IPS DF 6.9 (cell line): ENCODE measurements around the gene CCDC170.
"Not testable (repeated sequence)": the region's sequence is repeated elsewhere in the genome, so short reads cannot be mapped to it uniquely, and the experiment has no call there.

ENCODE experiments used
- DNase-seq: peaks from one replicate; pipeline ENCODE4 v3.0.0-alpha.2; 2013; ENCODE audit warnings: low read depth, low spot score
- H3K27ac ChIP-seq: one replicate; pipeline ENCODE4 v1.5.1; 2013; ENCODE audit warnings: low read length, control low read depth
- H3K27me3 ChIP-seq: 2 replicates; pipeline ENCODE4 v1.6.1; 2013; ENCODE audit warnings: mild to moderate bottlenecking, low read length; ENCODE audit not compliant: control insufficient read depth, insufficient read depth
- H3K36me3 ChIP-seq: 2 replicates; pipeline ENCODE4 v1.6.1; 2013; ENCODE audit warnings: low read length; ENCODE audit not compliant: control insufficient read depth, insufficient read depth
- H3K4me1 ChIP-seq: 2 replicates; pipeline ENCODE4 v1.6.1; 2013; ENCODE audit warnings: low read length; ENCODE audit not compliant: control insufficient read depth, insufficient read depth
- H3K4me3 ChIP-seq: 2 replicates; pipeline ENCODE4 v1.5.1; 2013; ENCODE audit warnings: mild to moderate bottlenecking, low read length
- H3K9me3 ChIP-seq: 2 replicates; pipeline ENCODE4 v1.6.1; 2013; ENCODE audit warnings: low read length, inconsistent platforms; ENCODE audit not compliant: control insufficient read depth, insufficient read depth
- WGBS: extraction: QIAGEN DNeasy Blood & Tissue Kit; methylation state at CpG from one replicate; pipeline ENCODE4 v1.1.7; 2013; ENCODE audit warnings: mixed read lengths, missing lambda C conversion rate; ENCODE audit not compliant: insufficient read length, insufficient coverage; 5-methylcytosine and 5-hydroxymethylcytosine counted together

The CCDC170 gene

GRCh38 chr6:151544453-151544852 is 50.6 kb downstream of the CCDC170 start:
- Histone ChIP-seq H3K4me3 (no peak overlapping the region), H3K36me3 (no peaks in the 10 kb centered on the region), H3K27me3 (no peaks in the 10 kb centered on the region), H3K9me3 (no peaks in the 10 kb centered on the region), H3K27ac (no peak overlapping the region), H3K4me1 (no peaks in the 10 kb centered on the region)
- no CpG with 5 or more reads among the region's 1 CpG for WGBS
- no peak for DNase-seq

GRCh38 chr6:151544884-151545283 is 51.1 kb downstream of the CCDC170 start:
- DNase-seq, H3K4me3 ChIP-seq, H3K36me3 ChIP-seq, H3K27ac ChIP-seq, H3K4me1 ChIP-seq, H3K27me3 ChIP-seq, H3K9me3 ChIP-seq: not testable (repeated sequence)
- no CpG with 5 or more reads among the region's 6 CpGs for WGBS

- DNase-seq, result no peak
- H3K9me3 ChIP-seq, result no peaks in the 10 kb centered on the region
- H3K27ac ChIP-seq, result no peak overlapping the region
- WGBS, result no CpG with 5 or more reads among the region's 13 CpGs
- H3K4me3 ChIP-seq, result no peak overlapping the region
- no peaks in the 10 kb centered on the region for H3K36me3 ChIP-seq
- no peaks in the 10 kb centered on the region for H3K4me1 ChIP-seq
- H3K27me3 ChIP-seq, result no peaks in the 10 kb centered on the region
Measured at GRCh38 chr6:151546941-151547659, 53.3 kb downstream of the CCDC170 start.

GRCh38 chr6:151548201-151548600 is 54.4 kb downstream of the CCDC170 start:
- Histone ChIP-seq H3K27me3 (no peaks in the 10 kb centered on the region), H3K27ac (no peak overlapping the region), H3K36me3 (no peaks in the 10 kb centered on the region), H3K9me3 (no peaks in the 10 kb centered on the region), H3K4me3 (no peak overlapping the region), H3K4me1 (no peaks in the 10 kb centered on the region)
- WGBS, result no CpG with 5 or more reads among the region's 5 CpGs
- no peak for DNase-seq

GRCh38 chr6:151549790-151550189 is 56.0 kb downstream of the CCDC170 start:
- H3K4me1 ChIP-seq, result no peaks in the 10 kb centered on the region
- H3K36me3 ChIP-seq, result no peaks in the 10 kb centered on the region
- H3K9me3 ChIP-seq, result no peaks in the 10 kb centered on the region
- no peak for DNase-seq
- no CpG with 5 or more reads among the region's 1 CpG for WGBS
- no peak overlapping the region for H3K4me3 ChIP-seq
- no peak overlapping the region for H3K27ac ChIP-seq
- no peaks in the 10 kb centered on the region for H3K27me3 ChIP-seq

GRCh38 chr6:151550618-151551017 is 56.8 kb downstream of the CCDC170 start:
- no peak for DNase-seq
- H3K4me3 ChIP-seq, result no peak overlapping the region
- no peaks in the 10 kb centered on the region for H3K9me3 ChIP-seq
- H3K27me3 ChIP-seq, result no peaks in the 10 kb centered on the region
- no peaks in the 10 kb centered on the region for H3K4me1 ChIP-seq
- H3K27ac ChIP-seq, result no peak overlapping the region
- WGBS, result no CpG with 5 or more reads among the region's 3 CpGs
- no peaks in the 10 kb centered on the region for H3K36me3 ChIP-seq

- no peaks in the 10 kb centered on the region for H3K9me3 ChIP-seq
- no peaks in the 10 kb centered on the region for H3K36me3 ChIP-seq
- WGBS, result no CpG with 5 or more reads among the region's 6 CpGs
- no peak overlapping the region for H3K27ac ChIP-seq
- H3K4me1 ChIP-seq, result no peaks in the 10 kb centered on the region
- H3K4me3 ChIP-seq, result no peak overlapping the region
- DNase-seq, result no peak
- no peaks in the 10 kb centered on the region for H3K27me3 ChIP-seq
Measured at GRCh38 chr6:151551223-151551857, 57.5 kb downstream of the CCDC170 start.

GRCh38 chr6:151553416-151554165 is 59.8 kb downstream of the CCDC170 start:
- H3K36me3 ChIP-seq, result no peaks in the 10 kb centered on the region
- no peak overlapping the region for H3K27ac ChIP-seq
- H3K4me3 ChIP-seq, result no peak overlapping the region
- WGBS, result no CpG with 5 or more reads among the region's 3 CpGs
- no peak for DNase-seq
- no peaks in the 10 kb centered on the region for H3K9me3 ChIP-seq
- no peaks in the 10 kb centered on the region for H3K4me1 ChIP-seq
- H3K27me3 ChIP-seq, result no peaks in the 10 kb centered on the region

GRCh38 chr6:151561238-151561637 is 67.4 kb downstream of the CCDC170 start:
- Histone ChIP-seq H3K27me3 (no peaks in the 10 kb centered on the region), H3K9me3 (no peaks in the 10 kb centered on the region), H3K4me1 (no peaks in the 10 kb centered on the region), H3K4me3 (no peak overlapping the region), H3K36me3 (no peaks in the 10 kb centered on the region), H3K27ac (no peak overlapping the region)
- no peak for DNase-seq

- H3K27ac ChIP-seq, result no peak overlapping the region
- H3K36me3 ChIP-seq, result no peaks in the 10 kb centered on the region
- no peaks in the 10 kb centered on the region for H3K9me3 ChIP-seq
- no peaks in the 10 kb centered on the region for H3K4me1 ChIP-seq
- WGBS, result no CpG with 5 or more reads among the region's 4 CpGs
- DNase-seq, result no peak
- no peaks in the 10 kb centered on the region for H3K27me3 ChIP-seq
- H3K4me3 ChIP-seq, result no peak overlapping the region
Measured at GRCh38 chr6:151564654-151565053, 70.8 kb downstream of the CCDC170 start.
